ENCODE measurements around the gene MTMR11. TPM values are rescaled to one million over a fixed set of nuclear protein-coding genes. Genes with fewer than 3 reads are reported as not detected.
A peak's percentile ranks its signal among the peaks of the same experiment; 100 is the strongest.

MTMR11 gene
- total and polyA plus RNA-seq, 10 of the 15 experiments (the other 5 are each of a cell fraction or from before 2014, with no cell fraction given) = 0.35 to 1.1 (median 0.73) TPM

DNA sequence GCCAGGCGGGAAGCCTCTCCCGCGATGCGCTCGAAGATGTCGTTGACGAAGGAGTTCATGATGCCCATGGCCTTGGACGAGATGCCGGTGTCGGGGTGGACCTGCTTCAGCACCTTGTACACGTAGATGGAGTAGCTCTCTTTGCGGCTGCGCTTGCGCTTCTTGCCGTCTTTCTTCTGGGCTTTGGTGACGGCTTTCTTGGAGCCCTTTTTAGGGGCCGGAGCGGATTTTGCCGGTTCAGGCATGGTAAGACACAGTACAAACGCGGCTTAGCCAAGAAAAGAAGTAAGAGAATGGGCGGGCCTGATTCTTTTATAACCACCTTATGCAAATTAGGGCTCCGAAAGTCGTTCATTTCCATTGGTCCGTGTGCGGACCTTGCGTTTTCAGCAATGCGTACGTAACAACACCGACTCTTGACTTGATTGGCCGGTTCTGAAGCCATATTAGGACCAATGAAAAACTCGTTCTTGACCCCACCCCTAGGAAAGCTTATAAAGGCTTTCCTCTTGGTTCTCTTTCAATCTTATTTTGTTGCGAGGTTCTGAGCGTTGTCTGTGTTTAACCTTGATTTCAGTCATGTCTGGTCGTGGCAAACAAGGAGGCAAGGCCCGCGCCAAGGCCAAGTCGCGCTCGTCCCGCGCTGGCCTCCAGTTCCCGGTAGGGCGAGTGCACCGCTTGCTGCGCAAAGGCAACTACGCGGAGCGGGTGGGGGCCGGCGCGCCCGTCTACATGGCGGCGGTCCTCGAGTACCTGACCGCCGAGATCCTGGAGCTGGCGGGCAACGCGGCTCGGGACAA lies 50.1 kb downstream of the MTMR11 start (continued):
- peak in 1 of 2 experiments; percentile 26; a peak in 1 of 4 replicates for TF ChIP-seq CEBPB (IDR thresholded peaks at IDR 0.05; ENCODE audit: borderline replicate concordance in 1 of 2, low read depth in 2 of 2, low read length in 2 of 2)
- TF ChIP-seq FOS (IDR thresholded peaks at IDR 0.05; ENCODE audit: borderline replicate concordance, extremely low read depth, insufficient read length) = peak; percentile 40
- peak; percentile 100 for TF ChIP-seq POU2F2 (IDR thresholded peaks at IDR 0.05; ENCODE audit: borderline replicate concordance, low read depth, low read length)
- TF ChIP-seq FOXM1 (IDR thresholded peaks at IDR 0.05; ENCODE audit: low read depth, low read length) = peak; percentile 30; the same call in 1 of the 2 replicates
- no peak for TF ChIP-seq SREBF1 (IDR thresholded peaks at IDR 0.05; ENCODE audit: low read length)
- TF ChIP-seq TAF1 (IDR thresholded peaks at IDR 0.05; ENCODE audit: borderline replicate concordance, low read depth, low read length) = peak; percentile 93
- TF ChIP-seq MTA2 (IDR thresholded peaks at IDR 0.05; ENCODE audit: low read depth) = no peak
- no peak for TF ChIP-seq ZZZ3 (IDR thresholded peaks at IDR 0.05; ENCODE audit: control insufficient read depth, insufficient read length, low read depth)
- no peak for TF ChIP-seq NR2C2 (IDR thresholded peaks at IDR 0.05; ENCODE audit: borderline replicate concordance, control insufficient read depth, insufficient read length, low read depth)
- TF ChIP-seq HDGF (IDR thresholded peaks at IDR 0.05) = no peak
- TF ChIP-seq SIN3A (IDR thresholded peaks at IDR 0.05; ENCODE audit: low read depth, low read length) = no peak
- TF ChIP-seq ATF7 (IDR thresholded peaks at IDR 0.05; ENCODE audit: low read depth) = peak; percentile 33; the same call in 1 of the 2 replicates
- TF ChIP-seq ZNF24 (IDR thresholded peaks at IDR 0.05) = no peak
- peak; percentile 96 for TF ChIP-seq POLR2AphosphoS2 (IDR thresholded peaks at IDR 0.05; ENCODE audit: low read depth, low read length)
- no peak for TF ChIP-seq ZNF622 (IDR thresholded peaks at IDR 0.05)
- TF ChIP-seq, protein P1, sequence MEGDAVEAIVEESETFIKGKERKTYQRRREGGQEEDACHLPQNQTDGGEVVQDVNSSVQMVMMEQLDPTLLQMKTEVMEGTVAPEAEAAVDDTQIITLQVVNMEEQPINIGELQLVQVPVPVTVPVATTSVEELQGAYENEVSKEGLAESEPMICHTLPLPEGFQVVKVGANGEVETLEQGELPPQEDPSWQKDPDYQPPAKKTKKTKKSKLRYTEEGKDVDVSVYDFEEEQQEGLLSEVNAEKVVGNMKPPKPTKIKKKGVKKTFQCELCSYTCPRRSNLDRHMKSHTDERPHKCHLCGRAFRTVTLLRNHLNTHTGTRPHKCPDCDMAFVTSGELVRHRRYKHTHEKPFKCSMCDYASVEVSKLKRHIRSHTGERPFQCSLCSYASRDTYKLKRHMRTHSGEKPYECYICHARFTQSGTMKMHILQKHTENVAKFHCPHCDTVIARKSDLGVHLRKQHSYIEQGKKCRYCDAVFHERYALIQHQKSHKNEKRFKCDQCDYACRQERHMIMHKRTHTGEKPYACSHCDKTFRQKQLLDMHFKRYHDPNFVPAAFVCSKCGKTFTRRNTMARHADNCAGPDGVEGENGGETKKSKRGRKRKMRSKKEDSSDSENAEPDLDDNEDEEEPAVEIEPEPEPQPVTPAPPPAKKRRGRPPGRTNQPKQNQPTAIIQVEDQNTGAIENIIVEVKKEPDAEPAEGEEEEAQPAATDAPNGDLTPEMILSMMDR (IDR thresholded peaks at IDR 0.05 in 2 of 3, conservative IDR thresholded peaks at IDR 0.05 in 1 of 3; ENCODE audit: control insufficient read depth in 2 of 3, extremely low read depth in 1 of 3, insufficient read depth in 1 of 3, low read depth in 3 of 3, low read length in 3 of 3) = no peak
- no peak for TF ChIP-seq HDAC2 (IDR thresholded peaks at IDR 0.05)
- TF ChIP-seq EZH2 (IDR thresholded peaks at IDR 0.05; ENCODE audit: borderline replicate concordance, control insufficient read depth, low read depth, low read length) = no peak
- TF ChIP-seq, protein P2, sequence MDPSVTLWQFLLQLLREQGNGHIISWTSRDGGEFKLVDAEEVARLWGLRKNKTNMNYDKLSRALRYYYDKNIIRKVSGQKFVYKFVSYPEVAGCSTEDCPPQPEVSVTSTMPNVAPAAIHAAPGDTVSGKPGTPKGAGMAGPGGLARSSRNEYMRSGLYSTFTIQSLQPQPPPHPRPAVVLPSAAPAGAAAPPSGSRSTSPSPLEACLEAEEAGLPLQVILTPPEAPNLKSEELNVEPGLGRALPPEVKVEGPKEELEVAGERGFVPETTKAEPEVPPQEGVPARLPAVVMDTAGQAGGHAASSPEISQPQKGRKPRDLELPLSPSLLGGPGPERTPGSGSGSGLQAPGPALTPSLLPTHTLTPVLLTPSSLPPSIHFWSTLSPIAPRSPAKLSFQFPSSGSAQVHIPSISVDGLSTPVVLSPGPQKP (IDR thresholded peaks at IDR 0.05; ENCODE audit: low read depth, low read length) = no peak
- TF ChIP-seq, protein P3, sequence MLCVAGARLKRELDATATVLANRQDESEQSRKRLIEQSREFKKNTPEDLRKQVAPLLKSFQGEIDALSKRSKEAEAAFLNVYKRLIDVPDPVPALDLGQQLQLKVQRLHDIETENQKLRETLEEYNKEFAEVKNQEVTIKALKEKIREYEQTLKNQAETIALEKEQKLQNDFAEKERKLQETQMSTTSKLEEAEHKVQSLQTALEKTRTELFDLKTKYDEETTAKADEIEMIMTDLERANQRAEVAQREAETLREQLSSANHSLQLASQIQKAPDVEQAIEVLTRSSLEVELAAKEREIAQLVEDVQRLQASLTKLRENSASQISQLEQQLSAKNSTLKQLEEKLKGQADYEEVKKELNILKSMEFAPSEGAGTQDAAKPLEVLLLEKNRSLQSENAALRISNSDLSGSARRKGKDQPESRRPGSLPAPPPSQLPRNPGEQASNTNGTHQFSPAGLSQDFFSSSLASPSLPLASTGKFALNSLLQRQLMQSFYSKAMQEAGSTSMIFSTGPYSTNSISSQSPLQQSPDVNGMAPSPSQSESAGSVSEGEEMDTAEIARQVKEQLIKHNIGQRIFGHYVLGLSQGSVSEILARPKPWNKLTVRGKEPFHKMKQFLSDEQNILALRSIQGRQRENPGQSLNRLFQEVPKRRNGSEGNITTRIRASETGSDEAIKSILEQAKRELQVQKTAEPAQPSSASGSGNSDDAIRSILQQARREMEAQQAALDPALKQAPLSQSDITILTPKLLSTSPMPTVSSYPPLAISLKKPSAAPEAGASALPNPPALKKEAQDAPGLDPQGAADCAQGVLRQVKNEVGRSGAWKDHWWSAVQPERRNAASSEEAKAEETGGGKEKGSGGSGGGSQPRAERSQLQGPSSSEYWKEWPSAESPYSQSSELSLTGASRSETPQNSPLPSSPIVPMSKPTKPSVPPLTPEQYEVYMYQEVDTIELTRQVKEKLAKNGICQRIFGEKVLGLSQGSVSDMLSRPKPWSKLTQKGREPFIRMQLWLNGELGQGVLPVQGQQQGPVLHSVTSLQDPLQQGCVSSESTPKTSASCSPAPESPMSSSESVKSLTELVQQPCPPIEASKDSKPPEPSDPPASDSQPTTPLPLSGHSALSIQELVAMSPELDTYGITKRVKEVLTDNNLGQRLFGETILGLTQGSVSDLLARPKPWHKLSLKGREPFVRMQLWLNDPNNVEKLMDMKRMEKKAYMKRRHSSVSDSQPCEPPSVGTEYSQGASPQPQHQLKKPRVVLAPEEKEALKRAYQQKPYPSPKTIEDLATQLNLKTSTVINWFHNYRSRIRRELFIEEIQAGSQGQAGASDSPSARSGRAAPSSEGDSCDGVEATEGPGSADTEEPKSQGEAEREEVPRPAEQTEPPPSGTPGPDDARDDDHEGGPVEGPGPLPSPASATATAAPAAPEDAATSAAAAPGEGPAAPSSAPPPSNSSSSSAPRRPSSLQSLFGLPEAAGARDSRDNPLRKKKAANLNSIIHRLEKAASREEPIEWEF (IDR thresholded peaks at IDR 0.05; ENCODE audit: insufficient replicate concordance, low read depth, low read length) = no peak
- peak; percentile 98 for TF ChIP-seq NFXL1 (IDR thresholded peaks at IDR 0.05; ENCODE audit: borderline replicate concordance)
- TF ChIP-seq, protein P4, sequence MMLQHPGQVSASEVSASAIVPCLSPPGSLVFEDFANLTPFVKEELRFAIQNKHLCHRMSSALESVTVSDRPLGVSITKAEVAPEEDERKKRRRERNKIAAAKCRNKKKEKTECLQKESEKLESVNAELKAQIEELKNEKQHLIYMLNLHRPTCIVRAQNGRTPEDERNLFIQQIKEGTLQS (IDR thresholded peaks at IDR 0.05; ENCODE audit: borderline replicate concordance, extremely low read depth, low read depth, low read length) = no peak

Measured in GM12878 (cell line).